ENCODE measurements around the gene GTPBP2. TPM values are rescaled to one million over a fixed set of nuclear protein-coding genes. Genes with fewer than 3 reads are reported as not detected.
A peak's percentile ranks its signal among the peaks of the same experiment; 100 is the strongest.

The GTPBP2 gene
- total RNA-seq = 100 to 1,000 TPM in 1 of 7 donors, 10 to 100 TPM in 6; 56.8 to 100 (median 72.0) TPM
- 10 to 100 TPM; 29.6 to 52.3 (median 43.9) TPM for polyA plus RNA-seq
- long read RNA-seq, donor 1, partial matches to known transcripts = 0 of 1 reads
- long read RNA-seq, donor 1, other reads (novel, unspliced or antisense) = 0 of 1 reads
- long read RNA-seq, donor 2, partial matches to known transcripts = 6 of 8 reads
- long read RNA-seq, donor 2, other reads (novel, unspliced or antisense) = 0 of 8 reads

GRCh38 chr6:43629104-43629504 lies at the start of gene GTPBP2:
Gene GTPBP2 (minus strand): TSS chr6:43629264. CDS start chr6:43629162, 102 bp downstream.
- Histone ChIP-seq H3K4me3 (peak within 1 kb of the TSS; percentile 72 to 91 (median 82)), H3K27me3 (replicated peaks in 1 of 7) (no peaks in the 10 kb centered on the region), H3K36me3 (peaks cover 0 to 25% (median 21%) of the 10 kb centered on the region in 6 donors), H3K4me1 (peaks cover 10 to 45% (median 35%) of the 10 kb centered on the region in 6 donors), H3K27ac (peak within 1 kb of the TSS; percentile 94 to 99 (median 97)), H3K9me3 (no peaks in the 10 kb centered on the region)
- intact Hi-C loops (cut with DNase I; ENCODE audit: low total_unique reads) = no loop called here
- peak in 2 of 3 donors; percentile 7 to 37 for TF ChIP-seq POLR2A (IDR thresholded peaks at IDR 0.05)
- peak in 2 of 11 experiments; percentile 5 to 23 for TF ChIP-seq CTCF (IDR thresholded peaks at IDR 0.05 in 8 of 11, conservative IDR thresholded peaks at IDR 0.05 in 3 of 11)
- TF ChIP-seq POLR2AphosphoS5 (IDR thresholded peaks at IDR 0.05) = peak; percentile 91 to 94 (median 91)
- WGBS, 5 donors = 0 to 2% (median 1%) methylated on average over 10 to 46 of the region's 46 CpGs
- DNase-seq = peak; percentile 100

- DNase-seq = no peak
- peaks cover 5 to 100% (median 81%) of the 10 kb centered on the region in 6 donors for H3K36me3 ChIP-seq
- intact Hi-C loops (cut with DNase I; ENCODE audit: low total_unique reads) = no loop called here
- H3K27ac ChIP-seq = no peak overlapping the region
- H3K9me3 ChIP-seq = no peaks in the 10 kb centered on the region
- no peaks in the 10 kb centered on the region for H3K27me3 ChIP-seq (replicated peaks in 1 of 7)
- 88 to 98% (median 95%) methylated on average over 7 of the region's 7 CpGs for WGBS, 5 donors
- TF ChIP-seq POLR2AphosphoS5 (IDR thresholded peaks at IDR 0.05) = no peak
- no peak for TF ChIP-seq POLR2A (IDR thresholded peaks at IDR 0.05)
- TF ChIP-seq CTCF (IDR thresholded peaks at IDR 0.05 in 8 of 11, conservative IDR thresholded peaks at IDR 0.05 in 3 of 11) = no peak
- H3K4me1 ChIP-seq = peaks cover 0 to 39% (median 15%) of the 10 kb centered on the region in 6 donors
- H3K4me3 ChIP-seq = no peak overlapping the region
Observed at GRCh38 chr6:43678341-43678740, 49.3 kb upstream of the GTPBP2 start.

GRCh38 chr6:43677759-43678158 lies 48.7 kb upstream of the GTPBP2 start:
- H3K36me3 ChIP-seq = peaks cover 5 to 100% (median 87%) of the 10 kb centered on the region in 6 donors
- DNase-seq = no peak
- H3K27ac ChIP-seq = no peak overlapping the region
- H3K4me3 ChIP-seq = no peak overlapping the region
- no peaks in the 10 kb centered on the region for H3K27me3 ChIP-seq (replicated peaks in 1 of 7)
- WGBS, 5 donors = 80 to 91% (median 90%) methylated on average over 4 to 7 of the region's 7 CpGs
- intact Hi-C loops (cut with DNase I; ENCODE audit: low total_unique reads) = no loop called here
- peaks cover 0 to 38% (median 13%) of the 10 kb centered on the region in 6 donors for H3K4me1 ChIP-seq
- TF ChIP-seq POLR2A (IDR thresholded peaks at IDR 0.05) (no peak), POLR2AphosphoS5 (IDR thresholded peaks at IDR 0.05) (no peak), CTCF (IDR thresholded peaks at IDR 0.05 in 8 of 11, conservative IDR thresholded peaks at IDR 0.05 in 3 of 11) (no peak)
- no peaks in the 10 kb centered on the region for H3K9me3 ChIP-seq

GRCh38 chr6:43676962-43677606 lies 48.0 kb upstream of the GTPBP2 start:
- Histone ChIP-seq H3K27me3 (replicated peaks in 1 of 7) (no peaks in the 10 kb centered on the region), H3K4me1 (peaks cover 0 to 38% (median 11%) of the 10 kb centered on the region in 6 donors), H3K9me3 (no peaks in the 10 kb centered on the region), H3K4me3 (no peak overlapping the region), H3K36me3 (peaks cover 5 to 100% (median 90%) of the 10 kb centered on the region in 6 donors), H3K27ac (peak overlapping the region in 1 of 8 donors; percentile 14)
- TF ChIP-seq POLR2AphosphoS5 (IDR thresholded peaks at IDR 0.05) (no peak), POLR2A (IDR thresholded peaks at IDR 0.05) (no peak), CTCF (IDR thresholded peaks at IDR 0.05 in 8 of 11, conservative IDR thresholded peaks at IDR 0.05 in 3 of 11) (no peak)
- DNase-seq = no peak
- intact Hi-C loops (cut with DNase I; ENCODE audit: low total_unique reads) = no loop called here
- 86 to 91% (median 89%) methylated on average over 7 of the region's 7 CpGs for WGBS, 5 donors
